GM23248 (cell line): Measurements from ENCODE around the gene METRNL.

ENCODE experiments used
- EZH2 ChIP-seq: fragments of 200-600 bp; sonication (generic); IDR thresholded peaks from 2 replicates; pipeline ENCODE4 v1.6.1; 2018; ENCODE audit warnings: antibody characterized with exemption, mild to moderate bottlenecking; ENCODE audit not compliant: insufficient read depth, poor library complexity, severe bottlenecking
- EZH2phosphoT487 ChIP-seq: fragments of 200-600 bp; sonication (generic); IDR thresholded peaks from 2 replicates; pipeline ENCODE4 v1.6.1; 2018; ENCODE audit warnings: antibody characterized with exemption, moderate library complexity, mild to moderate bottlenecking, low read depth; ENCODE audit not compliant: insufficient read depth

DNA sequence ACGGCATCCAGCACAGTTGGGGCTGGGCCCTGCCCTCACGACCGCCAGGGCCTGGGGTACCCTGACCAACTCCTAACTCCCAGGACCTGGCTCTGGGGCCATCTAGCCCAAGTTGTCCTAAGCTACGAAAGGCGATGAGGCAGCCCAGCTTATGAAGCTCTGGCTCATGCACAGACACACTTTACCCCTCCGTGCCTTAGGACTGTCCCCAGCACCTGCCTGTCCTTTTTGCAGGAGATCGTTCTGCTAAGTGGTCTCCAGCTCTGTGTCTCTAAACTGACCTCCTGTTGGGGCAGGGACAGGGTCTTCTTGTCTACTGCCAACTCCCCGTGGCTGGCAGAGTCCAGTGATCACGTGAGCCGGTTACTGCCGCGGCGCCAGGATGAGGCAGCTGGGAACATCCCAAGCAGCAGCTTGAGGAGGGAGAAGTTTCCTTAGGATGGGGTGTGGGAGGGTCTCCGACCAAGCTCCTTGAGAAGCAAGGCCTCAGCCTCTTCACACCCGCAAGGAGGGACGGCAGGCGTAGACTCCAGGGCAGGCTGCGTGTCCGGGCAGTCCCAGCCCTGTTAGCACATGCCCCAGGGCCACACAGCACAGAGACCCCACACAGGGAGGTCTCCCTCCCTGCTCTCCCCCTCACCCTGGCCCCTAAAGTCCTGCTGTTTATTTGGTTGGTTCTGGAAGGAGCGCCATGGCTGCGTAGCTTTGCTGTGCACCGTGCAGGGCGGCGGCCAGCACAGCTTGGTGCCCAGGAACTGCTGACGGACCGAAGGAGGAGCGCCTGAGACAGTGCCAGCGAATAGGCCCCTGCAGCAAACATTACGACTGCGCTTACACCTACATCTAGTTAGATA lies 16.4 kb upstream of the METRNL start:
- TF ChIP-seq EZH2, result no peak
- no peak for TF ChIP-seq EZH2phosphoT487
